Globus pallidus (tissue), 1 donor: ENCODE results near the gene ZMAT5.

Source experiments
- DNase-seq: peaks from one replicate; pipeline ENCODE4 v3.0.0-alpha.2; 2015; ENCODE audit warnings: low spot score

ZMAT5 gene

GRCh38 chr22:29683536-29683935 is 83.3 kb downstream of the ZMAT5 start:
- no peak for DNase-seq
